H9 (cell line): ENCODE results near the gene CDH20. TPM values are rescaled to one million over a fixed set of nuclear protein-coding genes. Genes with fewer than 3 reads are reported as not detected.

ENCODE experiments used
- DNase-seq: peaks from one replicate; pipeline ENCODE4 v3.0.0-alpha.2; 2017
- H2AFZ ChIP-seq: one replicate; pipeline ENCODE4 v1.6.1; 2013; ENCODE audit warnings: mild to moderate bottlenecking, low read length, control low read depth, moderate library complexity
- H2AK5ac ChIP-seq: 2 replicates; pipeline ENCODE4 v1.6.1; 2013; ENCODE audit warnings: low read length, control low read depth, mixed read lengths; ENCODE audit not compliant: insufficient read length
- H2BK120ac ChIP-seq: one replicate; pipeline ENCODE4 v1.6.1; 2013; ENCODE audit warnings: low read depth, mild to moderate bottlenecking, low read length, control low read depth, inconsistent platforms; ENCODE audit not compliant: poor library complexity, severe bottlenecking
- H2BK12ac ChIP-seq: 2 replicates; pipeline ENCODE4 v1.6.1; 2013; ENCODE audit warnings: low read length, control low read depth, mixed read lengths, low read depth; ENCODE audit not compliant: insufficient read length
- H2BK15ac ChIP-seq: 2 replicates; pipeline ENCODE4 v1.6.1; 2013; ENCODE audit warnings: low read depth, low read length, control low read depth
- H2BK20ac ChIP-seq: one replicate; pipeline ENCODE4 v1.6.1; 2013; ENCODE audit warnings: low read depth, mild to moderate bottlenecking, low read length, control low read depth, inconsistent platforms; ENCODE audit not compliant: poor library complexity, severe bottlenecking
- H2BK5ac ChIP-seq: 2 replicates; pipeline ENCODE4 v1.6.1; 2013; ENCODE audit warnings: low read length, control low read depth, mixed read lengths; ENCODE audit not compliant: insufficient read length
- H3K14ac ChIP-seq: 2 replicates; pipeline ENCODE4 v1.6.1; 2013; ENCODE audit warnings: low read length, control low read depth; ENCODE audit not compliant: insufficient read depth
- H3K18ac ChIP-seq: 2 replicates; pipeline ENCODE4 v1.6.1; 2013; ENCODE audit warnings: low read depth, mild to moderate bottlenecking, mixed read lengths, low read length, control low read depth; ENCODE audit not compliant: insufficient read length
- H3K23ac ChIP-seq: 2 replicates; pipeline ENCODE4 v1.6.1; 2013; ENCODE audit warnings: low read length, control low read depth, mixed read lengths, low read depth; ENCODE audit not compliant: insufficient read length
- H3K23me2 ChIP-seq: 2 replicates; pipeline ENCODE4 v1.6.1; 2013; ENCODE audit warnings: low read depth, mild to moderate bottlenecking, mixed read lengths, low read length, control low read depth; ENCODE audit not compliant: insufficient read length, poor library complexity, severe bottlenecking
- H3K27ac ChIP-seq: 2 replicates; pipeline ENCODE4 v1.5.1; 2013; ENCODE audit warnings: low read length, control low read depth, mixed read lengths, low read depth; ENCODE audit not compliant: insufficient read length
- H3K27me3 ChIP-seq: 2 replicates; pipeline ENCODE4 v1.6.1; 2013; ENCODE audit warnings: low read length, control low read depth, inconsistent platforms; ENCODE audit not compliant: insufficient read depth
- H3K4ac ChIP-seq: 2 replicates; pipeline ENCODE4 v1.6.1; 2013; ENCODE audit warnings: low read depth, mild to moderate bottlenecking, control low read depth, inconsistent platforms, low read length, moderate library complexity
- H3K4me1 ChIP-seq: 2 replicates; pipeline ENCODE4 v1.6.1; 2013; ENCODE audit warnings: low read length, control low read depth, inconsistent platforms; ENCODE audit not compliant: insufficient read depth
- H3K4me2 ChIP-seq: 2 replicates; pipeline ENCODE4 v1.6.1; 2013; ENCODE audit warnings: low read length, control low read depth, mixed read lengths; ENCODE audit not compliant: insufficient read length, insufficient read depth
- H3K56ac ChIP-seq: 2 replicates; pipeline ENCODE4 v1.6.1; 2013; ENCODE audit warnings: low read depth, mild to moderate bottlenecking, mixed read lengths, low read length, control low read depth; ENCODE audit not compliant: insufficient read length
- H3K79me1 ChIP-seq: 2 replicates; pipeline ENCODE4 v1.6.1; 2013; ENCODE audit warnings: low read depth, mild to moderate bottlenecking, moderate library complexity, low read length, control low read depth, inconsistent platforms; ENCODE audit not compliant: insufficient read depth, poor library complexity, severe bottlenecking
- H3K79me2 ChIP-seq: 2 replicates; pipeline ENCODE4 v1.6.1; 2013; ENCODE audit warnings: low read length, control low read depth, inconsistent platforms; ENCODE audit not compliant: insufficient read depth
- H3K9ac ChIP-seq: 2 replicates; pipeline ENCODE4 v1.6.1; 2013; ENCODE audit warnings: low read length, control low read depth, mixed read lengths; ENCODE audit not compliant: insufficient read length; ENCODE audit errors: extremely low read depth
- H3K9me3 ChIP-seq: one replicate; pipeline ENCODE4 v1.6.1; 2013; ENCODE audit warnings: low read depth, low read length, inconsistent platforms; ENCODE audit not compliant: control insufficient read depth
- H3T11ph ChIP-seq: one replicate; pipeline ENCODE4 v1.6.1; 2013; ENCODE audit warnings: mild to moderate bottlenecking, low read length, control low read depth, inconsistent platforms
- H4K20me1 ChIP-seq: one replicate; pipeline ENCODE4 v1.6.1; 2013; ENCODE audit not compliant: control insufficient read depth, insufficient read length, insufficient read depth
- H4K5ac ChIP-seq: 2 replicates; pipeline ENCODE4 v1.6.1; 2013; ENCODE audit warnings: low read depth, mild to moderate bottlenecking, mixed read lengths, low read length, control low read depth; ENCODE audit not compliant: insufficient read length
- H4K8ac ChIP-seq: replicated peaks from 2 replicates; pipeline ENCODE4 v1.6.1; 2013; ENCODE audit warnings: low read length, control low read depth, mixed read lengths, low read depth; ENCODE audit not compliant: insufficient read length
- H4K91ac ChIP-seq: 2 replicates; pipeline ENCODE4 v1.6.1; 2013; ENCODE audit warnings: low read depth, mild to moderate bottlenecking, moderate library complexity, mixed read lengths, low read length, control low read depth; ENCODE audit not compliant: insufficient read length
- H3K27ac Mint-ChIP-seq, 3 experiments: 2 replicates in 2 of 3; 3 replicates in 1 of 3; pipeline ENCODE4 v1.8.0; 2020 to 2021; ENCODE audit warnings: mixed read lengths in 3 of 3, mild to moderate bottlenecking in 1 of 3, moderate library complexity in 1 of 3
- H3K27me3 Mint-ChIP-seq: 2 replicates; pipeline ENCODE4 v1.8.0; 2021; ENCODE audit warnings: low read depth, mild to moderate bottlenecking, moderate library complexity, mixed read lengths
- H3K36me3 Mint-ChIP-seq, 3 experiments: 2 replicates in 2 of 3; 3 replicates in 1 of 3; pipeline ENCODE4 v1.8.0; 2020 to 2021; ENCODE audit warnings: low read depth in 3 of 3, mixed read lengths in 3 of 3; ENCODE audit not compliant: insufficient read depth in 1 of 3
- H3K4me1 Mint-ChIP-seq, 2 experiments: 2 replicates each; pipeline ENCODE4 v1.8.0; 2020; ENCODE audit warnings: mixed read lengths in 2 of 2
- H3K4me3 Mint-ChIP-seq, 2 experiments: 2 replicates in 1 of 2; 3 replicates in 1 of 2; pipeline ENCODE4 v1.8.0; 2020 to 2021; ENCODE audit warnings: mild to moderate bottlenecking in 2 of 2, mixed read lengths in 2 of 2, moderate library complexity in 1 of 2
- H3K9me3 Mint-ChIP-seq, 2 experiments: 2 replicates in 1 of 2; 3 replicates in 1 of 2; pipeline ENCODE4 v1.8.0; 2020; ENCODE audit warnings: mild to moderate bottlenecking in 2 of 2, mixed read lengths in 2 of 2, moderate library complexity in 1 of 2
- WGBS: extraction: QIAGEN DNeasy Blood & Tissue Kit; methylation state at CpG from one replicate; pipeline ENCODE4 v1.1.7; 2013; ENCODE audit warnings: missing lambda C conversion rate, low lambda C conversion rate, mixed read lengths; ENCODE audit not compliant: insufficient read length; ENCODE audit errors: extremely low coverage; 5-methylcytosine and 5-hydroxymethylcytosine counted together
- total RNA-seq: library from RNA; stranded (reverse); gene quantifications from 2 replicates; pipeline ENCODE4 v1.2.1, GENCODE V29; 2021
- TF ChIP-seq, protein P1 (sequence below): fragments of 200-600 bp; sonication (generic); conservative IDR thresholded peaks from 3 replicates; pipeline ENCODE4 v1.8.0; 2021; ENCODE audit warnings: antibody characterized with exemption, mild to moderate bottlenecking

Gene CDH20
- total RNA-seq, 1 experiment from 2014 or later: not detected

GRCh38 chr18:61397222-61397621, 64.0 kb downstream of the CDH20 start:
- Histone ChIP-seq H2AK5ac (no peak overlapping the region), H3K14ac (no peak overlapping the region), H3K79me2 (no peaks in the 10 kb centered on the region), H4K91ac (no peak overlapping the region), H3K4me2 (no peak overlapping the region), H3T11ph (no peak overlapping the region), H2AFZ (no peak overlapping the region), H2BK5ac (no peak overlapping the region), H3K18ac (no peak overlapping the region), H3K4ac (no peak overlapping the region), H2BK120ac (no peak overlapping the region), H3K27me3 (no peaks in the 10 kb centered on the region), H3K9ac (no peak overlapping the region), H2BK12ac (no peak overlapping the region), H3K79me1 (no peaks in the 10 kb centered on the region), H3K4me1 (no peaks in the 10 kb centered on the region), H2BK20ac (no peak overlapping the region), H3K23ac (no peak overlapping the region), H3K56ac (no peak overlapping the region), H4K20me1 (no peaks in the 10 kb centered on the region), H4K8ac (no peak overlapping the region), H3K27ac (no peak overlapping the region), H2BK15ac (no peak overlapping the region), H3K23me2 (no peaks in the 10 kb centered on the region), H4K5ac (no peak overlapping the region), H3K9me3 (no peaks in the 10 kb centered on the region)
- no CpG with 5 or more reads among the region's 3 CpGs for WGBS
- Mint-ChIP-seq H3K36me3 (no peaks in the 10 kb centered on the region), H3K27ac (peak overlapping the region in 1 of 3 experiments; percentile 42; a peak in 1 of 7 replicates), H3K4me1 (no peaks in the 10 kb centered on the region), H3K4me3 (no peak overlapping the region), H3K27me3 (no peaks in the 10 kb centered on the region), H3K9me3 (no peaks in the 10 kb centered on the region; a peak in 1 of 5 replicates)
- TF ChIP-seq, protein P1, sequence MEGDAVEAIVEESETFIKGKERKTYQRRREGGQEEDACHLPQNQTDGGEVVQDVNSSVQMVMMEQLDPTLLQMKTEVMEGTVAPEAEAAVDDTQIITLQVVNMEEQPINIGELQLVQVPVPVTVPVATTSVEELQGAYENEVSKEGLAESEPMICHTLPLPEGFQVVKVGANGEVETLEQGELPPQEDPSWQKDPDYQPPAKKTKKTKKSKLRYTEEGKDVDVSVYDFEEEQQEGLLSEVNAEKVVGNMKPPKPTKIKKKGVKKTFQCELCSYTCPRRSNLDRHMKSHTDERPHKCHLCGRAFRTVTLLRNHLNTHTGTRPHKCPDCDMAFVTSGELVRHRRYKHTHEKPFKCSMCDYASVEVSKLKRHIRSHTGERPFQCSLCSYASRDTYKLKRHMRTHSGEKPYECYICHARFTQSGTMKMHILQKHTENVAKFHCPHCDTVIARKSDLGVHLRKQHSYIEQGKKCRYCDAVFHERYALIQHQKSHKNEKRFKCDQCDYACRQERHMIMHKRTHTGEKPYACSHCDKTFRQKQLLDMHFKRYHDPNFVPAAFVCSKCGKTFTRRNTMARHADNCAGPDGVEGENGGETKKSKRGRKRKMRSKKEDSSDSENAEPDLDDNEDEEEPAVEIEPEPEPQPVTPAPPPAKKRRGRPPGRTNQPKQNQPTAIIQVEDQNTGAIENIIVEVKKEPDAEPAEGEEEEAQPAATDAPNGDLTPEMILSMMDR: no peak
- no peak for DNase-seq
